CD4-positive, alpha-beta T cell treated with Interleukin-21 for 1 hour (primary cell): ENCODE results near the gene LRP1B.
"Not testable (repeated sequence)": the region's sequence is repeated elsewhere in the genome, so short reads cannot be mapped to it uniquely, and the experiment has no call there.

Source experiments
- DNase-seq: peaks from one replicate; pipeline ENCODE4 v3.0.0-alpha.2; 2020

Gene LRP1B

DNA sequence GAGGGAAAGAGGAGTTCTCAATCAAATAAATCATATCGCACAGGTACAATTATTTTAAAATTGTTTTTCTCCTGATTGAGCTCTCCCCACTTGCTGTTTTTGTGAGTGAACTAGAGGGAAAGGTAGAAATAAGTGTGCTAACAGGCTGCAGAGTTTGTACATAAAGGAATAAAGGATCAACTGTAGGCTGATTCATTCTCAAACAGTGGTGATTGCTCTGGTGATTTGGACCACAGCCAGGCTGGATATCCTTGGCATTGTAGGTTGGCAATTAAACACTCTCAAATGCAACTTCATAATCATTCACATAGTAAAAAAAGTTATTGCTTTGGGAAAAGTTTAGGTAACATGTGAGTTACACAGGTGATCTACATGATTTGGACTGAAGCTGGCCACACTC lies 29.8 kb downstream of the LRP1B start:
- no peak for DNase-seq

DNA sequence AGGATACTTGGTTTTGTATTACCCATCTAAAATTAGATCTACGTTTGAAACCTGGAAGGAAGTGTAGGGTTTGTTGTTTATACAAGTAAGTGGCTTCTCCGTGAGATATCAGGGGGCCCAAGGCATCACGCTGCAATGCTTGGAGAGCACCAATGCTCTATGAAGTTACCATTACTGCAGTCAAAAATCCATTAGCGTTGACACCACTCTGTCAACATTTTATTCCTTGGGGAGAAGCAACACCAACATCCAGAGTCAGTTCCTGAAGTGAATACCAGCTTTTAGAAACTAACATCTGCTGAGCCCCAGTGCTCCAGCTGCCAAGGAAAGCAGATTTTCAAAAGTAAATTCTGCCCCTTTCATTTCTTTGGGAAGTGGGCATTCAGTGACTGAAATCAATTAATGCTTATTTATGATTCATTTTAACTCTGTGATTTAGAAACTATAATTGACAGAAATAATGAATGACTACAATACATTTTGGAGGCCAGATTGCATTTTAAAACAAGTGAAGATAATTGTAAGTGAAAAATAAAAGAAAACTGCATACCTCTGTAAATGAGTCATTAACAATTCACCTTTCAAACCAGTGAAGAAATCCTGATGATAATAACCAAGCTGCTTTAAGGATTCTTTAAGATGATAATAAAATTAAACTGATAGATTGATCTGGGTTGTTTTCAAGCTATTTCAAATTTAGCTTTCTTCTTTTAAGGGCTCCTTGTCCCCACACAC lies 30.5 kb downstream of the LRP1B start:
- no peak for DNase-seq

DNA sequence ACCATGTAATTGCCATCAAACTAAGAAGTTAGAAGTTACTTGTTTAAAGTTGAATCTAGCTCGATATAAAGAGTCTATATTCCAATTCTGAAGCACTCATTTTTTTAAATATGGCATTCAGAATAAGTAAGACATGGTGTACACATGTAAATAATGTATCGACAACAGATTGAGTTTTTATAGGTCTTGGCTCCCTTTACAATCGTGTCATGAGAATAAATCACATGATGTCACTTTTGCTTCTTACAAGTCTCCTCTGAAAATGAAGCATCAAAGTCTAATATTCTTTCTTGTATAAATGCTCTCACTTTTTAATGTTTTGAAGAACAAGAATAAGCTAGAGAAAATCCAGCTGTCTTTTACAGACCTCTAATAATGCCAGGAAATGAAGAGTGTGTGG lies 33.1 kb downstream of the LRP1B start:
- no peak for DNase-seq

DNA sequence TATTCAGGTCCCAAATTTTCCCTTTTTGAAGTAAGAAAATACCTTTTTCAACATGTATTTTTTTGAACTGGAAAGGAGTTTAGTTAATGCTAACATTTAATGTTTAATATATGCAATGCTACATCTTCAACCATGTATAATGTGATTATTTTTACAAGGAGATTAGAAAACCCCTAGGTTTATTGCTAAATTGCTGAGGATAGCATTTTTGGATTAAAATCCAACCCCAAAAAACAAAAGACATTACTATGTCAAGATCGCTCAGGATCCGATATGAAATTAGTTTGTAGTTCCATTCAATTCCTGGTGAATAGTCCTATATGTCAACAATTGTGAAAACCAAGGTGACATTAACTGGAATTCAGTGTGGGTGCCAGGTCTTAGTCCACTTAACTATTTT lies 35.2 kb downstream of the LRP1B start:
- no peak for DNase-seq

DNA sequence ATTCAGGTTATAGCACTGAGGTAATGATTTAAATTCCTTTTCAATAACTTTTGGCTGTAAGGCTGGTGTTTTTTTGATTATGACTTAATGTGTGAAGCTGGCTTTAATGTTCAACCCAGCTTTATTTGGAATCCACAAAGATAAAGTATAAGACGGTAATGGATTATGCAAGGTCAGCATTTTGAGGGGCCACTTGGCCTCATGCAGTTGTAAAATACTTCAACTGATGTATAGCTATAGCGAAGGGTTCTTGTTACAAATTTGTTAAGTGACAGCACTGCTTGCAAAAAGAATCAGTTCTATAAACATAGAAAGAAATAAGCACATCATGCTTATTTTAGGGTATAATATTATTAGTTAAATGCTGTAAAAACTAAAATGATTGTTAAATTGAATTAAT lies 36.6 kb downstream of the LRP1B start:
- no peak for DNase-seq

DNA sequence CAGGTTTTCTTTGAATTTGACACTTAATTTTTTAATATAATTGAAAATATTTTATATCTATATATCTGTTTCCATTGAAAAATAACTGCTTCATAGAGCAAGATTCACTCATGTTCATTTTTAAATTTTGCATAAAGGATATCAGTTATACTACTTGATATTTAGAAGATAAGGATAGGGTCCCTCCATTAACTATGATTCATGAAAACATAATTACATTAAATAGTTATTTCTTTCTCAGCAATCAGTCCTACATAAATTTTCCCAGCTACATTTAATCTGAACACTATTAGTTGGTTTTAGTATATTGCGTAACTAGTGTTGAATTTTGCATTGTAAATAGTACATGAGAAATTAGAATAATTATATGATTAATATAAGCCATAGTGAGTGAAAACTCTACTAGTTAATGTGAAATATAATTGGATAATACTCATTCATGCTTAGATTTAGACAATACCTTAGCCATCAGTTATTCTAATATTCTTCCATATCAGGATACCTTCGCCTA lies 42.7 kb downstream of the LRP1B start:
- DNase-seq = no peak

DNA sequence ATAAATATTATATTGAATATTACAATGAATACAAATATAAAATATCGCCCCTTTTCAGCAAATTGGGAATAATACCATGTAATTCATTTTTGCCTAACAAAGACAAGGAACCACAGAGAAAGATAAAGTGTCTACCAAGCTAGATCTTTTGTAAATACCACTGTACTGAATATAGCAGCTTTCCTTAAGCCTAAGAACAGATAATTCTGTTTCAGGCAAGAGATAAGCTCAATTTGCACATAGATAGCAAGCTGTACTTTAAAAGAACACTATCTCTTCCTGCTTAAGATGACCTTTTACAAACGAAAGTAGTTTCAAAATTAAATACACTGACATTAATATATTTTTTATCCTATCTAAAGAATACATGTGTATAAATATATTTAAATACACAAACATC lies 43.2 kb downstream of the LRP1B start:
- DNase-seq = not testable (repeated sequence)

DNA sequence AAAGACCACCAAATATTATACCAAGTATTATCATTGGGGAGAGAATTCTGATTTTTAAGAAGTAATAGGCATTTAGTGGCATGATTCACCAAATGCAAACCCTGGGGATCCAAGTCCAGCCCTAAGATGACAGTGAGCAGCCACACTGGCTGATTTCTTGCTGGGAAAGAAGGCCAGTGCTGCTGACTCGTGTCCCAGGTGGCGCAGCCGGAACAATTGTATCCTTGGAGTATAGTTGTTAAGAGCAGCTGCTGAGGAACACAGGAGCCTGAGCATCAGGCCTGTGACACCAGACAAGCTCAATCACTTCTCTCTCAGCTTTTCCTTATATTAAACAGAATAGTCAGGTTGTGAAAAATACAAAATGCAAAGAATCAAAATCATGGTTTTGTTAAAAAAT lies 48.4 kb downstream of the LRP1B start:
- no peak for DNase-seq

DNA sequence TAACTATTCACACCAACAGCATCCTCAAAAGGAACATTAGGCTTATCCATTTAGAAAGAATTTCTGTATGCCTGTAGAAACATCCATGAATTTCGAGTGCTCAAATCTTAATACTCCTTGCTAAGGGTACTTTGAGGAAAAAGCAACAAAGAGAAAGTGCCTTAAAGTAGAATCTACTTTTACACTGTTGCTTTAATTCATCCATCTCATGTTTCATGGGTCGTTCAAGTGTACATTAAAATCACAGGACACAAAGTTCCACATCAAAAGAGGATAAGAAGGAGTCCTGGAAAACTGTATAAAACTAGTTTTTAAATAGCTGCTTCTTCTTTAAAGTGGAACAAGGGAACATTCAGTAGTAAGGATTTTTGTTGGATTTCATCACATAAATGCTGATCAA lies 54.5 kb downstream of the LRP1B start:
- DNase-seq = no peak

DNA sequence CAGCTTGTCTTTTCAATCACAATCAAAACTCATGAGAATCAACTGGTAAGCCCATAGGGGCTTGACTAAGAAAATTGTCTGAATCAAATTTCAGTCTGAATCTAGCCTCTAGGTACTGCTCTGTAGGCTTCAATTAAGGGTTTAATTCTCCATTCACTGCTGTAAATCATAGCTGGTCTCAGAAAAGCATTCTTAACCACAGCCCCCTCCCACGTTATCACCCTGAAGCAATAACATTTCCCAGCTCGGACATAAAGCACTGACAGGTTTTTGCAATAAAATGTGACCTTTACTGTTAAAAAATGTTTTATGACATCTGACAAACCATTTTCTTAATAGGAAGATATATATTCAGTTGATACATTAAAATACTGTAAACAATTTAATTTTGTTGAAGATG lies 55.0 kb downstream of the LRP1B start:
- DNase-seq = no peak

DNA sequence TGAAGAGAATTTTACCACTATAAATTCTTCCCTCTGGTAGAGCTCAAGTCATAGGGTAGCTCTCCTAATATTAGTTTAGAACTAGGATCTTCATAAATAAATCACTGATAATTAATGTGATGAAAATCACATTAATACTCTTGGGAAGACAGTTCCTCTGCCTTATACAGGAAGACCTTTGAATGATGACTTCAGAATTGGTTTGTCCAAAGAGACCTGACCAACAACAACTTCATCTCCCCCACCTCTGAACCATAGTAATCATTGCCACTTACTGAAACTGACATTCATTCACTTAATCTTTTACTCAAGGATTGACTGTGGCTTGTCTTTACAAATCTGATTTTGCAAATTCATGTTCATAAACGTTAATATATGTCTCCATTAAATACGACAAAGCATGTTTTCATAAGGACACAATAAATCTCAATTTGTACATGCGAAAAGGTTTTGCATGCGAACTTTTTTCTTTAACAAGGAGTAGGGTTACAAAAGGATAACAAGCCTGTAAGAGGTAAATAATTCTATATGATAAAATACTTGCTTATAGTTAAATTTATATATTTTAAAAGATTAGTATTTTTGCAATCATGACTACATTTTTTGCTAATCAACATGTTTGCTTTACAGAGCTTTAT lies 61.4 kb downstream of the LRP1B start:
- no peak for DNase-seq

DNA sequence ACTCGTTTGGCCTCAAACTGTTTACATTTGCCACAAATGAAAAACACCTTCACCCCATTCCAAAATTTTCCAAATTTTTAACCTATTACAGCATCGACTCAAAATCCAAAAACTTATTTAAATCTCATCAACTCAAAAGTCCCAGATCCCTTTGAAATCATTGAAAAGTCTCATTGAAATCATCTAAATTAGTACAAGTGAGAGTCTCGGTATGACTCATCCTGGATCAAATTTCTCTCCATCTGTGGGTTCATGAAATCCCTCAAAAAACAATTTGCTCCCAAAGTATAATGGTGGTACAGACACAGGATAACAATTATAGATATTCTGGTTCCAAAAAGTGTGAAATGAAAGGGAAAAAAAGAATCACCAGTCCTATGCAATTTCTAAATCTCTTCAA lies 65.1 kb downstream of the LRP1B start:
- DNase-seq = no peak

DNA sequence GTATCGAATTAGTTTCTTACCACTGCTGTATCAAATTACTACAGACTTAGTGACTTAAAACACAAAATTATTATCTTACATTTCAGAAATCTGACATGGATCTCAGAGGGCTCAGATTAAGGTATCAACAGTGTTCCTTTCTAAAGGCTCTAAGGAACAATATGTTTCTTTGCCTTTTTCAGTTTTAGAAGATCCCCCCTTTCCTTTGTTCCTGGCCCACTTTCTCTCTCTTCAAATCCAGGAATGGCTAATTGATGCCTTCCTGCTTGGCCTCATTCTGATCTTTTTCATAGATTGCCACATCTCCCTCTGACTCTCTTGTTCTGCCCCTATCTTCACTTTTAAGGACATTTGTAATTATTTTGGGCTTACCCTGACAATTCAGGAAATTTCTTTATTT lies 65.7 kb downstream of the LRP1B start:
- DNase-seq = no peak

DNA sequence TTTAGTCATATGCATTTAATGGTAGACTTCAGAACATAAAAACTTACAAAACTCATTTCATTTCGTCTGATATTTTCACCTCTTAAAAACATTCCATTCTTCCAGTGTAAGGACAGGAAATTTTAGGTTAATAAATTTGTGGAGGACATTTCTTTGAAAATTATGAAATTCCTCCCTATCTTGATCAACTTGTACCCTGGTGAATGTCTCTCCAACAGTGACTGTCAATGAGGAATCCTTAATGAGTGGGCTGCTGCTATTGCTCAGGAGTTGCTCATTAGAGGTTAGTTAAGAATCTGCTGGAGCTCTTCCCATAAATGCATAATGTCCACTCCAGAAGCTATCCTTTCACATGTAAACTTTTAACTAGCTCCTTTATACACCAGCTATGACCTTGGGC lies 69.1 kb downstream of the LRP1B start:
- DNase-seq = no peak

DNA sequence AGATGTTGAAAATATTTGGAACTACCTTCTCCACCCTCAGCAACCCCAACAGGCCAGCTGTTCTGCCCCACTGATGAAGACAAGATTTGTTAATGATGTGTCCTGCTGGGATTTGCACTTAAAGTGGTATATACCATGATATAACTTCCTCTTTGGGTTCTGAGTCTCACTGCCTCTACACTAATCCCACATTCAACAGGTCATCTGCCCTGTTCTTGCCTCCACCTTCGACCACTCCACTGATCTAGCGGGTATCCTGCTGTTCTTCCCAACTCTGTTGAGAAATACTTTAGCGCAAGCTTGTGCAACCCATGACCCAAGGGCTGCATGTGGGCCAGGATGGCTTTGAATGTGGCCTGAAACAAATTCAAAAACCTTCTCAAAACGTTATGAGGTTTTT lies 72.7 kb downstream of the LRP1B start:
- no peak for DNase-seq

DNA sequence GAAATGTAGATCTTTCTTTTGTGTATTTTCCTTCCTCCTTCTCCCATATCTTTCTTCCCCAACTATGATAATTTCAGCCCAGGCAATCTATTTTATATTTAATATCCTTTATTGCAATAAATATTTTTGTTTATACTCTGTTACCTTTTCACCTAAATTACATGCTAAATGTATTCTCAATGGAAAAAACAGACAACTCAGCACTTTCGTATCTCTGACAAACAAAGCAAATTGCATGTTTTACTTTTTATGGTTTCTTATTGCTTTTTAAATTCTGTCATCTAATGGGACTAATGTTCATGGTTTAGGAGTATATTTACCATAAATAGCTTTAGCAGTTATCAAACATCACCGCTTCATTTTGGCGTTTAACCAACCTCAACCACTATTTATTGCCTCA lies 74.0 kb downstream of the LRP1B start:
- no peak for DNase-seq

DNA sequence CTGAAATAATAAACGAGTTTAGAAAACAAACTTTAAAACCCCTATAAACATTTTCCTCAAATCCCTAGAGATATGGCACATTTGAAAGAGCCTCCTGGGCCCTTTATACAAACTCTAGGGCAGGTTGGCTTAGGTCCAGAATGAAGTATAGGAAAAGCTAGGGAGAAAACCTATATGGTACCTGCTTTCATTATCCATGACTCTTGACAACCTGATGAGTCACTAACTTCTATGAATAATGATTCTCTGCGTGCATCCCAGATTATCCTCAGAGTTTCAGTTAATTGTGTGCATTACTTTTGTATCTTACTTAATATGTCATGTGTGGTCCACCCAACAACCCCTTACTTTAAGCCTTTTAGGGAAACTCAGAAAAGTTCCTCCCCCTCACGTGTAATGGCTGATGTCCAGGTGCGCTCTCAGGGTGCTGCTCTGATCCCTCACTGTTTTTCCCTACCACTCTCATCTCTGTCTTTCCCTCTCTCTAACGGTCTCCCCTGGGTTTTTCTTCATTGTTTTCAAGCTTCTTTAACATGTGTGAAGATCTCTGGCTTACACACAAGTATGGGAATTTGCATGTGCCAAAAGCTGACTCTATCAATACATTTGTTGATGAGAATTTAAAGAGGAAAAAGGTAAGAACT lies 78.5 kb downstream of the LRP1B start:
- no peak for DNase-seq

DNA sequence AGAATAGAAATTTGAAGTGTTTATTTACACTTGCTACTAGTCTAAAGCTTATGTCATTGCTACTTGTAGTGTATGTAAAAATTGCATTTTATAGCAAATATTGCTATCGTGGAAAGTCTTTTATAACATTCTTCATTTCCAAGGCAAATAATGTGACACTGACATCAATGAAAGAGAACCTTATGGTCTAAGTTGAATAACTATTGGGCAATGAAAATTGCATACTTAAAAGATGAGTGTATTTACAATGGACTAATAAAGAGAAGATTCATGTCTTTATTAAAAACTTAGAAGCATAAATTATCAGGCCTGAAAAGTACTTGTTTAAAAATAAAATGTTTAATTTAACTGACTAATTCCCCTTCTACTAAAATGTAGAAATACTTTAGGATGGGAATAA lies 82.2 kb downstream of the LRP1B start:
- no peak for DNase-seq

DNA sequence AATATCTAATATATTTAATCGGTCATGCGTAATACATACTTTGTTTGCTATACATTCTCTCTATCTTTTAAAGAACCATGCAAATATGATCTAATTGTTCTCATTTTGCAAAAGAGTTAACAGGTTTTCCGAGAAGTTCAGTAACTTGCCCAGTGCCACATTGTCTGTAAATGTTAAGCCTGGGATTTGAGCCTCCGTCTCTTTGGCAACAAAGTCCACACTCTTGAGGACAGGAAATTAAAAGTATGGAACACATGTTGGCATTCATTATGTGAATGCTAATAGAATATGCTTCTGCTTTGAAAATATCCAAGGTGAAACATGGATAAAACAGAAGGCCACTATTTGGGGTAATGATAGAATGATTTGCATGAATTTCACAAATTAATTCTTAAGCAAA lies 85.2 kb downstream of the LRP1B start:
- no peak for DNase-seq

DNA sequence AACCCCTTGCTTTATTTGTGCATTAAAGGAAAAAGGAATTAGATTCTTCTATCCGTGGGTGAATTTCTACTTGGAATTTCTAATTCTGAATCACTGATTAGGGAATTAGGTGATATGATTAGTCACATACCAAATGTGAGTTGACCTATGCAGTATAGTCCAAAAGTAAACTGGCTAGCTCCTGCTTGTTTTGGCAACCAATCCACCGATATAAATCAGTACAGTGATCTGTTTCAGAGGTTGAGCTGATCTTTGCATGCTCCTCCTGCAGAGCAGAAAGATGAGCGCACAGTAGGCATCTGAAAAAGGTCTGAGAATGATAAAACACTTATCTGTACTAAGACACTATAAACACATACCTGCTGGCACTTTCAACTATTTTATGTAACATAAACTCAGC lies 86.6 kb downstream of the LRP1B start:
- DNase-seq = no peak

DNA sequence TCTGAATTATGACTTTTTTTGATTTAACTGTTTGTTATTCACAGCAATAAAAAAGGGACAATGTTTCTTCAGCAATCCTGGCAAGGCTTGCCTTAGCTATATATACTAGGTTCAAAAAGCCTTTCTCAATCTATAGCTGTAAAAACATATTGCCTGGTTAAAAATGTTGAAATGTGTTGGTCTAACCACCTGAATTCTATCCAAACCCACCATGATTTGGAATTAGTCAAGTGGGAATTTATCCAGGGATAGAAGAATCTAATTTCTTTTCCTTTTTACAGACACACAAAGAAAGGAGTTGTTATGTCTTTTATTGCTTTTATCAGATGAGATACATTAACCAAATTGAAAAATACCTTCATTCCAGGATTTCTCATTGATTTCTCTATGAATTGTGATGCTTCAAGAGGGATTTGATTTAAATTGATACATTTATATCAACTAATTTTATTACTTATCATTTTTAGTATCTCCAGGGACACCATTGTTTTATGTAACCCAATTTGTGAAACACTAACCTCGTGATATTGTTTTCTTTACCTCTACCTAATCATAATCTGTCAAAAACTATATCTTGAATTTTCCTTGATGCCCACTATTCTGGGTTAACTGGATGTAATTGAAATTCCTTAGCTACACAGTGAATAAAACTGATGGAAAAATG lies 88.1 kb downstream of the LRP1B start:
- DNase-seq = no peak

DNA sequence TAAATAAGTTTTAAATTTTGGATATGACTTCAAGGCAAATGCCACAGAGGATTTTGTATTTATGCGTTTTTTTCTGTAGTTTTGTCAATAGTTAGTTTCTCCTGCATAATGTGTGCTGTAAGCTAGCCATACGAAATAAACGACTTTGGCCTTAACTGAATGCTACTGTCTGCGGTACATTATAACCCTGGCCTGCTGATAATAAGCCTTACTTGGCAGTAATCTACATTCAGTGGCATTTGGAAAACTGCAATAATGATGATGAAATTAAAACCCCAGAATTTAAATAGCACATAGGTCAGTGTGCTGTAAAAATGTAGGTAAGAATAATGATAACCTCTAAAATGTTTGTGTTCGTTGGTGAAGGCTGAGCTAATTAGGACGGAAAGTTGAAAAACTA lies 88.8 kb downstream of the LRP1B start:
- DNase-seq = no peak

DNA sequence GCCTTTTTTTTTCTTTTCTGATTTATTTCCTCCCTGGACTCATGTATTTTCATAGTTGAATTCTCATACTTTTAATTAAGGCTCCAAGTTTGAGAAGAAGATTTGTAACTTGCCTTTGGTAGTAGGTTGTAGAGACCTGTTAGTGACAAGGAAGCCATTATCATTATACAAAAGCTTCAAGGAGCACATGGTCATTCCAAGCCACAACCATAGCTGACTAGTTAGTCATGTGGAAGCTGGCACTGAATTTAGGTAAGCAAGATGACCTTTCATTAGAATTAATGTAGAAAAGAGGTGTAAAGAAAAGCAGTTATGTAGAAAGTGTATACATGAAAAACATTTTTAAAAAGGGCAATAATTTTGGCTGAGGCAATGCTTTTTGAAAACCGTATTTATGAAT lies 89.7 kb downstream of the LRP1B start:
- DNase-seq = no peak

DNA sequence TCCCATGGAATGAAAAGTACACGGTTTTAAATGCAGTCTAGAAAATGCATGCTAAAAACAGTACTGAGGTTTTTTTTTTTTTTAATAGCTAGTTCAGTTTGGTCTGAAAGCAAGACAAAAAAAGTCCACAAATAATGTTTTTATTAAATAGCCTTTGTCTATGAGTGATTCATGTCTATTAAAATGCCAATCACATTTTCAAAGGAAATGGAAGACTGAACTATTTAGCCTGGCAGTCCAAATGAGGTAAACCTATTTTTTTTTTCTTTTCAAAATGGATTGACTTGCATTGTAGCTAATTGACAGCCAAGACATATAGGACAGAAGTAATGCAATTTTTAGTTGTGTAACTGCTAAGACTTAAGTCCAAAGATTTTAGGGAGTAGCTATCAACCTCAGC lies 90.3 kb downstream of the LRP1B start:
- DNase-seq = no peak
